ENCODE measurements around the gene AUH.
"Not testable (repeated sequence)": the region's sequence is repeated elsewhere in the genome, so short reads cannot be mapped to it uniquely, and the experiment has no call there.

AUH gene

GRCh38 chr9:91361291-91362050 is at the start of gene AUH:
AUH (minus strand) TSS chr9:91361918; CDS start chr9:91361889, 29 bp downstream.
- DNase-seq (ENCODE audit: low read depth), result peak; percentile 38

- no peak for DNase-seq (ENCODE audit: low read depth)
These were observed 49.5 kb upstream of the AUH start for GRCh38 chr9:91411096-91411771.

GRCh38 chr9:91410161-91410560 is 48.4 kb upstream of the AUH start:
- DNase-seq (ENCODE audit: low read depth), result no peak

- DNase-seq (ENCODE audit: low read depth), result no peak
These were observed 46.8 kb upstream of the AUH start for GRCh38 chr9:91408475-91408874.

- no peak for DNase-seq (ENCODE audit: low read depth)
These were observed 46.0 kb upstream of the AUH start for GRCh38 chr9:91407580-91408318.

- DNase-seq (ENCODE audit: low read depth), result no peak
These were observed 43.8 kb upstream of the AUH start for GRCh38 chr9:91405343-91406077.

- DNase-seq (ENCODE audit: low read depth), result no peak
These were observed 42.2 kb upstream of the AUH start for GRCh38 chr9:91403665-91404543.

GRCh38 chr9:91398926-91399325 is 37.2 kb upstream of the AUH start:
- no peak for DNase-seq (ENCODE audit: low read depth)

- peak; percentile 79 for DNase-seq (ENCODE audit: low read depth)
These were observed 34.1 kb upstream of the AUH start for GRCh38 chr9:91395553-91396471.

- DNase-seq (ENCODE audit: low read depth), result no peak
These were observed 33.4 kb upstream of the AUH start for GRCh38 chr9:91395106-91395552.

GRCh38 chr9:91393826-91394225 is 32.1 kb upstream of the AUH start:
- DNase-seq (ENCODE audit: low read depth), result no peak

- no peak for DNase-seq (ENCODE audit: low read depth)
These were observed 30.7 kb upstream of the AUH start for GRCh38 chr9:91392435-91392834.

- DNase-seq (ENCODE audit: low read depth), result no peak
These were observed 30.1 kb upstream of the AUH start for GRCh38 chr9:91391818-91392217.

GRCh38 chr9:91391412-91391811 is 29.7 kb upstream of the AUH start:
- DNase-seq (ENCODE audit: low read depth), result no peak

- not testable (repeated sequence) for DNase-seq (ENCODE audit: low read depth)
These were observed 28.0 kb upstream of the AUH start for GRCh38 chr9:91389686-91390085.

GRCh38 chr9:91386765-91387164 is 25.0 kb upstream of the AUH start:
- no peak for DNase-seq (ENCODE audit: low read depth)

- DNase-seq (ENCODE audit: low read depth), result no peak
These were observed 23.2 kb upstream of the AUH start for GRCh38 chr9:91384954-91385353.

- DNase-seq (ENCODE audit: low read depth), result no peak
These were observed 21.9 kb upstream of the AUH start for GRCh38 chr9:91383577-91383976.

GRCh38 chr9:91382298-91382697 is 20.6 kb upstream of the AUH start:
- DNase-seq (ENCODE audit: low read depth), result no peak

GRCh38 chr9:91379426-91379825 is 17.7 kb upstream of the AUH start:
- DNase-seq (ENCODE audit: low read depth), result no peak
